ENCODE measurements around the gene GIMAP2.
A peak's percentile ranks its signal among the peaks of the same experiment; 100 is the strongest.
"Not testable (repeated sequence)": the region's sequence is repeated elsewhere in the genome, so short reads cannot be mapped to it uniquely, and the experiment has no call there.

The GIMAP2 gene

GRCh38 chr7:150685219-150686029 is at the start of gene GIMAP2:
GIMAP2 (plus strand) TSS chr7:150685706; CDS start chr7:150687060, 1,354 bp downstream.
- DNase-seq: peak; percentile 32

DNA sequence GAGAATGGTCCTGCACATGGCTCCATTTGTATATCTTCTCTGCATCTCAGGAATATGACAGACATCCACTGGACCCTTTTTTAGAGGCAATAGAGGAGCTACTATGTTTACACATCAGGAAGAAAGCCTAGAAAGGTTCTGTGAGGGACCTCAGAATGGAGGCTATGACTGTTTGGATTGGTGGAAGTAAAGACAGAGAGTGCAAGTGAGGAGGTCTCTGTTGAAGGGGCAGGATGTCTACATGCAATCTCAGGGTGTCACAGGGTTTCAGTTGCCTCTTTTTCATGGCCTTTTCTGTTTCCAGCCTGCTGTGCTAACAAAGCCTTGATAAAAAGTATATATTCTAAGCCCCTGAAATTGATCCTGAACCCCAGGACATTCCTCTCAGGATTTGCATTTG is 43.7 kb upstream of the GIMAP2 start:
- no peak for DNase-seq

DNA sequence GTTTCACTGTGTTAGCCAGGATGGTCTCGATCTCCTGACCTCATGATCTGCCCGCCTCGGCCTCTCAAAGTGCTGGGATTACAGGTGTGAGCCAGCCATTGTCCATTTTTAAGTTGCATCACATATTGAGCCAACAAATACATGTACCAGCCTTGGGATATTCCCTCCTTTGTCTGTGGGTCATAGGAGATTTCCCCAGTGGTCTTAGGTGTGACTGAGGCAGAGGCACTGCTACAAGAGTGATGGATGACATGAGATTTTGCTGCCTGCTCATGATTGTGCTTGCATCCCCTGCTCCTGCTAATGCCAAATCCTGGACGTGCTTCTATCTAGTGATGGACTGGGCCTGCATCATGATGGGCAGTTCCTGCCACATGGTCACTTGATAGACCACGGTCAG is 42.6 kb upstream of the GIMAP2 start:
- DNase-seq: no peak

- no peak for DNase-seq
Observed at GRCh38 chr7:150645259-150646020, 40.1 kb upstream of the GIMAP2 start.

GRCh38 chr7:150648353-150649079 is 37.0 kb upstream of the GIMAP2 start:
- DNase-seq: no peak

DNA sequence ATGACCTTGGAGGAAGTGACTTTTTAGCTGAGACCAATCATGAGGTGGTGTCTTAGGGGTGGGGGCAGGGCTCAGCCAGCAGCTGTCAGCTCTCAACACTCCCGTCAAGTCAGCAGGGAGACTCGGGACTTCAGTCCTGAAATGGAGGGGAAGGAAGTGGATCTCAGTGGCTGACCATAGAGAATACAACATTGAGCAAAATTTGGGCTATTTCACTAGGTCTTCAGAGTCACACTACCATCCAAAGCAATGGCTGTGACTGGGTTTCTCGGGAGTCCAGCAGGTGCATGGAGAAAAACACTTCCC is 36.5 kb upstream of the GIMAP2 start:
- no peak for DNase-seq

DNA sequence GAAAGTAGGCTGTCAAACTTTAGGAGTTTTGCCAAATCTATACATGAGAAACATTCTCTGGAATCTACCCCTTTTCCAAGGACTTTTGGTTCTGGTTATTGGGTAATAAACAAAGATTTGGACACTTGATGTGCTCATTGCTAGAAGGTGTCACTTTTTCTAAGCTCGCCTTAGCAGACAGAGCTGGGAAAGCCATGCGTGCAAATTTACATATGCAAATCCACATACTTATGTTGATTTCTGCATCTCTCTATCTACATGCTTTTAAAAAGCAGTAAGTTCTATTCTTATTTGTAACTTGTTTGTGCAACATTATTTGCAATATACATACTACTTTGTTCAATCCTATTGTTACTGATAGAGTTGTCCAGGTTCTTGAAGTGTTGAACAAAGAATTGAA is 30.8 kb upstream of the GIMAP2 start:
- DNase-seq: no peak

- no peak for DNase-seq
Observed at GRCh38 chr7:150656047-150656446, 29.5 kb upstream of the GIMAP2 start.

DNA sequence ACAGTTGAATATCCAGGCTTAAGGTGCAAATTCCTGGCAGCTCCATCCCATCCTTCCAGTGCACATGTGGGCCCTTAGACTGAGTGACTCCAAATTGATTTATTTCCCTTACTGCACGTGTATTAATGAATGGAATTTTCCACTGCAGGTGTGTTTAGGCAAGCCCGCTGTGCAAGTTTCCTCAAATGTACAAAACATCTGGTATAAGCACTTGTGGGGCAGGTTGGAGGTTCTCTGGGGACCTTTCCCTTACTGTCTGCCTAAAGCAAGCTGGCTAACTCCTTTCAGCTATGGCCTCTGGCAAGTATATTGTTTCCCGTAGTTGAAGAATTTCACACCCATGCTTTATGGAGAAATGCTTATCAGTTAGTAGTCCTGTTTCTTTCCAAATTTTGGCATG is 28.0 kb upstream of the GIMAP2 start:
- DNase-seq: no peak

DNA sequence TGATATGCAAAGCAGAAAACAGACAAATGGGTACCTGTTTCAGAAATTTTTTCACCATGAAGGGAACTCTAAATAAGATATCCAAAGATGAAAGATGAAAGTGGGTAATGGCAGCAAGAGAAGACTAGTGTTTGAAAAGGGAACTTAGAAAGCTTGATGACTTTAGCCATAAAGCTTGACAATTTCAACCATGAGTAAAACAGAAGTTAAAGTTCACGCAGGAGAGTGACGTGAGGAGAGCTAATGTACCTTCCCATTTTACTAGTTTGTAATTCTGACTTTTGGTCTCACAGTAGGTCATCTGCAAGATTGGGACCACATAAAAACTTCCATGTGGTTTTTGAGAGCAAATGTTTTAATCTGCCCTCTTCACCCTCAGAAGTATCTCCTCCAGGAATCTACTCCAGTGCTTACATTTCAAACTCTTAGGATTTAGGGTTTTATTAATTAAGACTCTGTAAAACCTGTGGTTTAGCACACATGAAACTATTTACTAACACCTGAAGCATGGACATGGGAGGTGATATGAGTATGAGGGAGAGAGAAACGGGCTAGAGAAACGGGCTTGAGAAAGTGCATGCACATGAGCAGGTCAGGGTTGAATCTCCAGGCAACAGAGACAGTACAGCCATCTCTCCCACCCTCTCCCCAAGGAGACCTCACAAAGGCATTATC is 24.4 kb upstream of the GIMAP2 start:
- no peak for DNase-seq

DNA sequence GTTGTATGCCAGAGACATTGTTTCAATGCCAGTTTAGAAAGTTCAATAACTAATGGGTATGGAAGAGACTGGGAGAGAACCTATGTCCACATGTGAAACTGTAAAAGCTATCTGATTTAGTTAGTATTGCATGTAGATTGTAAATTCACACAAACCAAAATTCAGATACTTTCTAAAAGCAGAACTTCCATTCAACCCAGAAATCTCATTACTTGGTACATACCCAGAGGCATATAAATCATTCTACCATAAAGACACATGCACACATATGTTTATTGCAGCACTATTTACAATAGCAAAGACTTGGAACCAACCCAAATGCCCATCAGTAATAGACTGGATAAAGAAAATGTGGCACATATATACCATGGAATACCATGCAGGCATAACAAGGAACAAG is 22.7 kb upstream of the GIMAP2 start:
- DNase-seq: not testable (repeated sequence)

DNA sequence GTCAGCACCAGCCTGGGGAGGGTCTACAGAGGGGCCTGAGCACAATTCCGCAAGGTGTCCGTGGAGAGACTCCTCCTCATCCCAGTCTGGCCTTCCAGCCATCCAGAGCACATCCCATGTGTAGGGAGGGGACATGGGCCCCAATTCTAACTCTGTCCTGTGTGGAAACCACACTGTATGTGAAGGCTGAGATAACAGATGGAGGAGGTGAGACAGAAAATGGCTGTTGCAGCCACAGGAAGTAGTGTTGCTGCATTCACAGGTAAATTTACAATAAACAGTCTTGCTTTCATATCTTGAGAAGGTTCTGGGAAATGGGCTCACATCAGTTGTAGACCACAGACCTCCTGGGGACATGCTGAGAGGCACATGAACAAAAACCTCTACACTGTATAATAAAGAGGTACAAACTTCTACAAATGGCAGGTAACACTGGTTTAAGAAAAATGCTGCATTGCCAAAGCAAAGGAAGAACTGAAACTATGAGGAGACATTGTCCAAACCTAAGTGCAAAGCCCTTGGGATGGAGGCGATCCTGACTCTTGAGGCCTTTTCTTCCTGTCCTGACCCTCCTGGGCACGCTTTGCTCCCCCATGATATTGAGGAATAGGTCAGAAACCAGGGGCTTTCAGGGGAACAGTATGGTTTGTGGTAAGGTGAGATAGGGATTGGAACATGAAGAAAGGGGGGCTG is 21.6 kb upstream of the GIMAP2 start:
- DNase-seq: peak; percentile 20

DNA sequence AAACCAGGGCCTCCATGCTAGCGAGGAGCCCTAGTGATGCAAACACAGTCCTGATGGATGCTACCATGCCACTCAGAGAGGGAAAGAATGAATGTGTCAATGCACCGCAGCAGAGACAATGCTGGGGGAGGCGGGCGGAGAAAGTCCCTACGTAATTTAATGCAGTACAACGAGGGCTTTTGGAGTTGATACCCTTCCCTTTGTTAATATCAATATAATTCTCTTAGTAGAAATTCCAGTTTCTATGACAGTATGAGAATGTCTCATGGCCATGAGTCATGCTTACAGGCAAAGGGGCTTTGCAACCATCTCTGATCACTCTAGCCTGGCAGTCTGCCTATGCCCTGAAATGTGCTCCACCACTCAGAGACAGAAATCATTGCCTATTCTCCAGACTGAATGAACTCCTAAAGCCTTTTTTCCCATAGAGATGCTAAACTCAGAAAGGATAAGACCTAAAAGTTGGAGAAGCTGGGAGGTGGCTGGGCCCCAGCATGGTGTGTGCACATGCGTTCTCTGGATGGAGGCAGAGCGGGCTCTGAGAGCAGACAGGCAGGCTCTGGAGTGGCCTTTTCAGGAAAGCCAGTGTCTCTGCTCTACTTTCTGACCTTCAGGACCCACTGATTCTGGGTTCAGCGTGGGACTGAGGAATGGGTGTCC is 20.3 kb upstream of the GIMAP2 start:
- peak; percentile 60 for DNase-seq

DNA sequence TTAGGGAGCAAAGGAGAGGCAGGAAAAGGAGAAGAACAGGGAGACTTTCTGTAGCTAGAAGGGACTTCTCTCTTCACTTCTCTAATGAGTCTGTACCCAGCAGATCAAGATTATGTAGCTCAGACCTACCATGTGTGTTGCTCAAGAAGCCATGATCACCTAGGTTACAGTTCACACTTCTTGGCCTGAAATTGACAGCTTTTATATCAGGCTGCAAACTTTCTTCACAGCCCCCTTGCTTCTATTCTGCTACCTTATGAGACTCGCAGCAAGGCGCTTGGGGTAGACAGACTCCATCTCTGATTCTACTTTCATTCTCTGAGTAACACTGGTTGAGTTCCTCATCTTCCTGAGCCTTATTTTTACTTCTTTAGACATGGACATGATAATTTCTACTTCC is 19.6 kb upstream of the GIMAP2 start:
- DNase-seq: no peak

- no peak for DNase-seq
Observed at GRCh38 chr7:150666412-150666811, 19.1 kb upstream of the GIMAP2 start.

GRCh38 chr7:150668472-150668911 is 17.0 kb upstream of the GIMAP2 start:
- peak; percentile 71 for DNase-seq

DNA sequence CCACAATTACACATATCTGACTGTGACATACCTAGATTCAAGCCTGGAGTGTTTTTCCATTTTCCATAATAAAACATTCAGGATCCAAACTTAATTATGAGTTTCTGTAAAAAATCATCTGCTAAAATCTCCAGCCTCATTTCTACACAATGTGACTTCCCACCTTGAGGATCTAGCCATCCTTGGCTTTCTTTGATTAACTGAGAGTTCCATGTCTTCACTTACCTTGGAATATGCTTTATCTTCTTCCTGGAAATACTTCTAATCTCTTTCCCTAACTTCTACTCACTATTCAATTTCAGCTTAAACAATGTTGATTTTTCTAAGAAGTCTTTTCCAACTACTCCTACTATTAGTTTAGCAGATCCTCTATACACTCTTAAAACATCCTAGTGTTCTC is 16.5 kb upstream of the GIMAP2 start:
- DNase-seq: no peak

DNA sequence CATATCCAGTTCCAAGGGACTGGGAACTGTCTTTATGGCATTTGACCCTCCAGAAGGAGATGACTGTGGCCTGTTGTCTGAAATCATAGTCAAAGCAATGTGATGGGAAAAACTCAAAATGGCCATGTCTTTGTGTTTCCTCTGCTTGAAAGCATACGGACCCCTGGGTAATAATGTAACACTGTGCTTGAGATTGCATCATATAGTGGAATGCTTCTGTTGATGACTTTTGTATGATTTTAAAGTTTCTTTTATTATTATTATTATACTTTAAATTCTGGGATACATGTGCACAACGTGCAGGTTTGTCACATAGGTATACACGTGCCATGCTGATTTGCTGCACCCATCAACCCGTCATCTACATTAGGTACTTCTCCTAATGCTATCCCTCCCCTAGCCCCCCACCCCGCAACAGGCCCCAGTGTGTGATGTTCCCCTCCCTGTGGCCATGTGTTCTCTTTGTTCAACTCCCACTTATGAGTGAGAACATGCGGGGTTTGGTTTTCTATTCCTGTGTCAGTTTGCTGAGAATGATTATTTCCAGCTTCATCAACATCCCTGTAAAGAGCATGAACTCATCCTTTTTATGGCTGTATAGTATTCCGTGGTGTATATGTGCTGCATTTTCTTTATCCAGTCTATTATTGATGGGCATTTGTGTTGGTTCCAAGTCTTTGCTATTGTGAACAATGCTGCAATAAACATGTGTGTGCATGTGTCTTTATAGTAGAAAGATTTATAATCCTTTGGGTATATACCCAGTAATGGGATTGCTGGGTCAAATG is 13.5 kb upstream of the GIMAP2 start:
- DNase-seq: not testable (repeated sequence)

- no peak for DNase-seq
Observed at GRCh38 chr7:150675714-150676113, 9.8 kb upstream of the GIMAP2 start.

- not testable (repeated sequence) for DNase-seq
Observed at GRCh38 chr7:150676276-150676675, 9.2 kb upstream of the GIMAP2 start.

DNA sequence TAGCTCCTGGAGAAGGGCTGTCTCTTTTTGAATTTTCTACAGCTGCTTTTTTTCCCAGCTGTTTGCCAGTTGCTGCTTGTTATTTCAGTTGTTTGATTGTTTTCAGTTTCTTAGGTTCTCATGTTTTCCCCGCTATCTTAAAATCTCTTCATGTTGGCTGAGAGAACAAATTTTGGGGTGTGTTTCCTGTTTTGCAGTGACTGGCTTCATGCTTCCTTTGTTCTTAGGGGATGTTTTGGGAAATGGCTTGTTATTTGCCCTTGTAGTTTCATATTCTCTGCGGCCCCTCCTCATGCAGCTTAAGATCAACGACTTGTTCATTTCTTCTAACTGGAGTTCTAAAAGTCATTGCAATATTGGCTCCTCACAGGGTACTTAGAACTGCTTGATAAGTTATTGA is 8.7 kb upstream of the GIMAP2 start:
- not testable (repeated sequence) for DNase-seq
